ENCODE data around the gene KLHDC10. TPM values are rescaled to one million over a fixed set of nuclear protein-coding genes. Genes with fewer than 3 reads are reported as not detected.

KLHDC10 gene
- total RNA-seq, 1 donor from 2014 or later = 26.6 TPM

GRCh38 chr7:130178251-130178650 is 107.9 kb downstream of the KLHDC10 start:
- no peaks in the 10 kb centered on the region for H3K9me3 Mint-ChIP-seq
- H3K27ac Mint-ChIP-seq = no peak overlapping the region
- Histone ChIP-seq H3F3A (ENCODE audit: low read depth) (no peaks in the 10 kb centered on the region), H3K4me3 (no peak overlapping the region), H3K9me3 (ENCODE audit: low read depth) (no peaks in the 10 kb centered on the region), H3K4me2 (no peak overlapping the region), H3K36me3 (peaks cover 35% of the 10 kb centered on the region), H3K9ac (no peak overlapping the region), H2AFZ (replicated peaks) (no peak overlapping the region), H3K27me3 (no peaks in the 10 kb centered on the region), H3K79me2 (ENCODE audit: low read depth) (no peaks in the 10 kb centered on the region), H3K27ac (no peak overlapping the region), H3K4me1 (no peaks in the 10 kb centered on the region), H4K20me1 (ENCODE audit: low read depth) (no peaks in the 10 kb centered on the region)
- no peak overlapping the region for H3K4me3 Mint-ChIP-seq
- H3K4me1 Mint-ChIP-seq = peaks cover 12% of the 10 kb centered on the region
- H3K27me3 Mint-ChIP-seq (ENCODE audit: insufficient read depth, low read depth) = no peaks in the 10 kb centered on the region
- peaks cover 29% of the 10 kb centered on the region for H3K36me3 Mint-ChIP-seq
- TF ChIP-seq CTCF (IDR thresholded peaks at IDR 0.05) (no peak), EZH2 (IDR thresholded peaks at IDR 0.05) (no peak), EZH2phosphoT487 (IDR thresholded peaks at IDR 0.05) (no peak)
- no peak for DNase-seq (ENCODE audit: low spot score)

- Histone ChIP-seq H4K20me1 (ENCODE audit: low read depth) (no peaks in the 10 kb centered on the region), H3K4me3 (no peak overlapping the region), H2AFZ (replicated peaks) (no peak overlapping the region), H3K4me1 (no peaks in the 10 kb centered on the region), H3K27me3 (no peaks in the 10 kb centered on the region), H3K9ac (no peak overlapping the region), H3K9me3 (ENCODE audit: low read depth) (no peaks in the 10 kb centered on the region), H3K4me2 (no peak overlapping the region), H3K79me2 (ENCODE audit: low read depth) (no peaks in the 10 kb centered on the region), H3F3A (ENCODE audit: low read depth) (peaks cover 3% of the 10 kb centered on the region), H3K36me3 (peaks cover 34% of the 10 kb centered on the region), H3K27ac (no peak overlapping the region)
- Mint-ChIP-seq H3K4me3 (no peak overlapping the region), H3K36me3 (peaks cover 25% of the 10 kb centered on the region), H3K4me1 (peaks cover 7% of the 10 kb centered on the region), H3K27ac (no peak overlapping the region), H3K27me3 (ENCODE audit: insufficient read depth, low read depth) (no peaks in the 10 kb centered on the region), H3K9me3 (no peaks in the 10 kb centered on the region)
- DNase-seq (ENCODE audit: low spot score) = no peak
- TF ChIP-seq CTCF (IDR thresholded peaks at IDR 0.05) = no peak
- no peak for TF ChIP-seq EZH2 (IDR thresholded peaks at IDR 0.05)
- no peak for TF ChIP-seq EZH2phosphoT487 (IDR thresholded peaks at IDR 0.05)
Observed at GRCh38 chr7:130179631-130180030, 109.3 kb downstream of the KLHDC10 start.

DNA sequence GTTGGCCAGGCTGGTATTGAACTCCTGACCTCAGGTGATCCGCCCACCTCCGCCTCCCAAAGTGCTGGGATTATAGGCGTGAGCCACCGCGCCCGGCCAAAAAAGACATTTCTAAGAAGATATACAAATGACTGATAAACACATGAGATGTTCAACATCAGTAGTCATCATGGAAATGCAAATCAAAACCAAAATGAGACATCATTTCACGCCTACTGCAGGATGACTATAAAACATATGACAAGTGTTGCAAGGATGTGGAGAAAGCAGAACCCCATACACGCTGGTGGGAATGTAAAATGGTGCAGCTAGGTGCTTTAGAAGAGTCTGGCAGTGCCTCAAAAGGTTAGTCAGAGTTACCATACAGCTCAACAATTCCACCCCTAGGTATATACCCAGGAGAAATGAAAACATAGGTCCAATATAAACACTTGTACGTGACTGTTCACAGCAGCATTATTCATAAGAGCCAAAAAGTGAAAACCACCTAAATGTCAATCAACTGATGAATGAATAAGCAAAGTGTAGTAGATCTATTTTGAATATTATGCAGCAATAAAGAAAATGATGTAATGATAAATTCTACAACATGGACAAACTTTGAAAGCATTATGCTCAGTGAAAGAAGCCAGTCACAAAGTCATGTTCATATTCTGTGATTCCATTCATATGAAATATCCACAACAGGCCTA is 110.4 kb downstream of the KLHDC10 start:
- Mint-ChIP-seq H3K9me3 (no peaks in the 10 kb centered on the region), H3K36me3 (peaks cover 28% of the 10 kb centered on the region), H3K4me3 (no peak overlapping the region), H3K4me1 (no peaks in the 10 kb centered on the region), H3K27ac (no peak overlapping the region), H3K27me3 (ENCODE audit: insufficient read depth, low read depth) (no peaks in the 10 kb centered on the region)
- Histone ChIP-seq H3K4me2 (no peak overlapping the region), H3K27me3 (no peaks in the 10 kb centered on the region), H2AFZ (replicated peaks) (no peak overlapping the region), H3K36me3 (peaks cover 30% of the 10 kb centered on the region), H4K20me1 (ENCODE audit: low read depth) (no peaks in the 10 kb centered on the region), H3F3A (ENCODE audit: low read depth) (peaks cover 3% of the 10 kb centered on the region), H3K9me3 (ENCODE audit: low read depth) (no peaks in the 10 kb centered on the region), H3K4me1 (no peaks in the 10 kb centered on the region), H3K4me3 (no peak overlapping the region), H3K79me2 (ENCODE audit: low read depth) (no peaks in the 10 kb centered on the region), H3K9ac (no peak overlapping the region), H3K27ac (no peak overlapping the region)
- TF ChIP-seq EZH2phosphoT487 (IDR thresholded peaks at IDR 0.05) (no peak), CTCF (IDR thresholded peaks at IDR 0.05) (no peak), EZH2 (IDR thresholded peaks at IDR 0.05) (no peak)
- no peak for DNase-seq (ENCODE audit: low spot score)
